ENCODE results near the gene CFAP68. TPM values are rescaled to one million over a fixed set of nuclear protein-coding genes. Genes with fewer than 3 reads are reported as not detected.
"Not testable (repeated sequence)": the region's sequence is repeated elsewhere in the genome, so short reads cannot be mapped to it uniquely, and the experiment has no call there.

The CFAP68 gene
- total and polyA plus RNA-seq, 2 donors = 13.1 to 17.9 TPM

DNA sequence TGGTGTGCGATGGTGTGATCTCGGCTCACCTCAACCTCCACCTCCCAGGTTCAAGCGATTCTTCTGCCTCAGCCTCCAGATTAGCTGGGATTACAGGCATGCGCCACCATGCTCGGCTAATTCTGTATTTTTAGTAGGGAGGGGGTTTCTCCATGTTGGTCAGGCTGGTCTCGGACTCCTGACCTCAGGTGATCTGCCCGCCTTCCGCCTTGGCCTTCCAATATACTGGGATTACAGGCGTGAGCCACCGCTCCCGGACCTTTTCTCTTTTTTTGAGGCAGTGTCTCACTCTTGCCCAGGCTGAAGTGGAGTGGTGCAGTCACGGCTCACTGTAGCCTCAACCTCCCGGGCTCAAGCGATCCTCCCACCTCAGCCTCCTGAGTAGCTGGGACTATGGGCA is 53.8 kb downstream of the CFAP68 start:
- H3K36me3 ChIP-seq (ENCODE audit: insufficient read depth); H3K27ac ChIP-seq (ENCODE audit: low read depth); H3K4me1 ChIP-seq (ENCODE audit: insufficient read depth); DNase-seq (ENCODE audit: extremely low spot score); H3K4me3 ChIP-seq (ENCODE audit: low read depth, low read length): not testable (repeated sequence)
- WGBS = 96% methylated on average over 14 of the region's 14 CpGs

DNA sequence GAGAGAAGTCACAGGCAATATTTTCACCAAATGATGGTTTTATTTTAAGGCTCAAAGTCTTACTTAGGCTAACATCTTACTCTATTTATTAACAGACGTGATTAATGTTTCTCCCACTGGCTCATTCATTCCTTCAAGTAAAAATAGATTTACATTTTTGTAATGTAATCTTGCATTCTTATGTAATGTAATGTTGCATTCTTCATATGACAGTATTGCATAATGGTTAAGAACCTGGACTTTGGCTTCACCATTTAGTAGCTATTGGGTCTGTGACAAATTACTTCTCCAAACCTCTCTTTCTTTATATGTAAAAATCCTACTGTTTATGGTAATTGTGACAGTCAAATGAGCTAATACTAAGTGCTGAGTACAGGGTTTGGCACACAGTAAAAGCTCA is 54.5 kb downstream of the CFAP68 start:
- Histone ChIP-seq H3K27ac (ENCODE audit: low read depth) (no peak overlapping the region), H3K4me3 (ENCODE audit: low read depth, low read length) (no peak overlapping the region), H3K4me1 (ENCODE audit: insufficient read depth) (peaks cover 5% of the 10 kb centered on the region), H3K36me3 (ENCODE audit: insufficient read depth) (no peaks in the 10 kb centered on the region)
- 66% methylated on average over 1 of the region's 1 CpG for WGBS
- DNase-seq (ENCODE audit: extremely low spot score) = no peak

DNA sequence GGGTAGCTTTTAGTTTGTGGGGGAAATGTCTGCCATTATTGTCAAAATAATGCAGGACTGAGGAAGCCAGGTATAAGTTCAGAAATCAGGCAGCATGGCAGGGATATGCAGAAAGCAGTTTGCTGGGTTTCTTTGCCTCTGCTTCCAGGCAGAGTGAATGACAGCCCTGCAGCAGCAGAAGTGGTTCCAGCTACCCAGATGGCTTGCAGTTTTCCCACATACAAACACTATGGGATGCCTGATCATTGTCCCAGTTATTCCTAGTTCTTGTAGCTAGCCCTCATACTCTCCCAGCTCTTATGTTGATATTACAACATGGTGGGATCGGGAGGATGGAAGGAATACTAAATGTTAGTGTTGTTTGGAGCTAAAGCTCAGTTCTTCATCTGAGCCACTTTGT is 55.0 kb downstream of the CFAP68 start:
- Histone ChIP-seq H3K27ac (ENCODE audit: low read depth) (no peak overlapping the region), H3K4me3 (ENCODE audit: low read depth, low read length) (no peak overlapping the region), H3K4me1 (ENCODE audit: insufficient read depth) (peaks cover 5% of the 10 kb centered on the region), H3K36me3 (ENCODE audit: insufficient read depth) (no peaks in the 10 kb centered on the region)
- WGBS = 94% methylated on average over 1 of the region's 1 CpG
- DNase-seq (ENCODE audit: extremely low spot score) = no peak

Small RNAs within 50 kb of the gene (small RNA-seq; reads per million reads assigned to genes)
- not detected for gene C11orf52
- gene GNG5P3 = not detected
- not detected for gene RNA5SP351
- not detected for gene RPL37AP8

Other genes starting within 250 kb of the CFAP68 start
- gene PPP2R1B, start 113.2 kb upstream of the CFAP68 start, total RNA-seq = 22.7 TPM
- 6.8 TPM for gene PPP2R1B, start 113.2 kb upstream of the CFAP68 start, polyA plus RNA-seq
- 57.7 TPM for gene ALG9, start 8.0 kb upstream of the CFAP68 start, total RNA-seq
- 21.3 TPM for gene ALG9, start 8.0 kb upstream of the CFAP68 start, polyA plus RNA-seq
- 4.2 TPM for gene FDXACB1, start 376 bp upstream of the CFAP68 start, total RNA-seq
- 1.5 TPM for gene FDXACB1, start 376 bp upstream of the CFAP68 start, polyA plus RNA-seq
- 21.3 TPM for gene CRYAB, start 32.2 kb downstream of the CFAP68 start, total RNA-seq
- 231 TPM for gene CRYAB, start 32.2 kb downstream of the CFAP68 start, polyA plus RNA-seq
- 1.6 TPM for gene HSPB2, start 33.2 kb downstream of the CFAP68 start, total RNA-seq
- 10.6 TPM for gene HSPB2, start 33.2 kb downstream of the CFAP68 start, polyA plus RNA-seq
- gene C11orf52, start 39.4 kb downstream of the CFAP68 start, total RNA-seq = 2.7 TPM
- gene C11orf52, start 39.4 kb downstream of the CFAP68 start, polyA plus RNA-seq = 2.4 TPM
- gene DIXDC1, start 57.8 kb downstream of the CFAP68 start, total RNA-seq = 69.4 TPM
- gene DIXDC1, start 57.8 kb downstream of the CFAP68 start, polyA plus RNA-seq = 60.5 TPM
- gene DLAT, start 145.9 kb downstream of the CFAP68 start, total RNA-seq = 36.9 TPM
- 23.7 TPM for gene DLAT, start 145.9 kb downstream of the CFAP68 start, polyA plus RNA-seq
- 4.5 TPM for gene PIH1D2, start 194.5 kb downstream of the CFAP68 start, total RNA-seq
- gene PIH1D2, start 194.5 kb downstream of the CFAP68 start, polyA plus RNA-seq = 1.0 TPM
- gene NKAPD1, start 194.8 kb downstream of the CFAP68 start, total RNA-seq = 29.3 TPM
- gene NKAPD1, start 194.8 kb downstream of the CFAP68 start, polyA plus RNA-seq = 16.0 TPM
- gene TIMM8B, start 207.2 kb downstream of the CFAP68 start, total RNA-seq = 57.0 TPM
- 82.9 TPM for gene TIMM8B, start 207.2 kb downstream of the CFAP68 start, polyA plus RNA-seq
- 166 TPM for gene SDHD, start 207.3 kb downstream of the CFAP68 start, total RNA-seq
- 180 TPM for gene SDHD, start 207.3 kb downstream of the CFAP68 start, polyA plus RNA-seq